ENCODE results near the gene HIP1.

- TF ChIP-seq CTCF (conservative IDR thresholded peaks at IDR 0.05) (no peak), EZH2 (IDR thresholded peaks at IDR 0.05; ENCODE audit: low read depth) (no peak)
Observed at GRCh38 chr7:75647709-75648438, 90.9 kb downstream of the HIP1 start.

Data from PC-9 (cell line).